ENCODE measurements around the gene KRT71.

Gene KRT71

DNA sequence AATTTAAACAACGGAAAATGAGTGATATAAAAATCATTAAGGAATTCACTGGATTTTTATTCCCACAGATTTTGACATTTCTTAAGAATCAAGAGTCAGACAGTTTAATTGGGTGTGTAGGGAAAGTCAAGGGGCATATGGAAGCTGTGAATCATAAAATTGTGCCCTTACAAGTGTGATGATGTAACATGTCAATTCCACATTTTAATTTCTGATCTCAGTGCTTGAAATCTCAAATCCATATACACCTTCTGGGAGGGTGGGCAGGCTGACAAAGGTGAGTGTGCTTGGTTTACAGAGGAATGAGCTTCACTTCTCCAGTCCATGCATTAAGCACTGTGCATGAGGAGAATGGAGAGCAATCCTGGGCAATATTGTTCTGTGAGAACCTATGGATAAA lies 58.8 kb downstream of the KRT71 start:
- Histone ChIP-seq H3K4me3 (ENCODE audit: control insufficient read depth in 1 of 7, extremely low read depth in 1 of 7, insufficient read depth in 4 of 7, low read depth in 2 of 7, low read length in 6 of 7) (no peak overlapping the region), H3K9me3 (ENCODE audit: control extremely low read depth in 1 of 5, control insufficient read depth in 4 of 5, insufficient read depth in 2 of 5, low read depth in 1 of 5, low read length in 4 of 5) (no peaks in the 10 kb centered on the region), H3K36me3 (ENCODE audit: control insufficient read depth in 4 of 4, insufficient read depth in 4 of 4, low read length in 3 of 4) (no peaks in the 10 kb centered on the region), H3K4me1 (ENCODE audit: control extremely low read depth in 1 of 4, control insufficient read depth in 4 of 4, insufficient read depth in 4 of 4, low read length in 3 of 4) (peaks cover 0 to 3% (median 0%) of the 10 kb centered on the region in 4 experiments), H3K27me3 (replicated peaks in 2 of 5; ENCODE audit: control insufficient read depth in 4 of 5, insufficient read depth in 5 of 5, low read length in 4 of 5) (peaks cover 0 to 15% (median 10%) of the 10 kb centered on the region in 5 experiments), H3K27ac (ENCODE audit: insufficient read depth in 1 of 2, low read depth in 1 of 2, low read length in 2 of 2, poor library complexity in 1 of 2, severe bottlenecking in 2 of 2) (no peak overlapping the region)
- WGBS (ENCODE audit: insufficient coverage) = no CpG with 5 or more reads among the region's 1 CpG
- no peak for DNase-seq
- ChIA-PET POLR2A (no interaction called here), CTCF (no interaction called here)

All from common myeloid progenitor, CD34-positive (primary cell).